Ascending aorta (tissue), 2 donors: ENCODE results near the gene MLYCD. TPM values are rescaled to one million over a fixed set of nuclear protein-coding genes. Genes with fewer than 3 reads are reported as not detected.
A peak's percentile ranks its signal among the peaks of the same experiment; 100 is the strongest.

Experiments
- DNase-seq, 2 donors: peaks; one replicate each; pipeline ENCODE4 v3.0.0-alpha.2; 2019; ENCODE audit warnings: low spot score in 2 of 2
- H3K27ac ChIP-seq, 2 donors: fragments of 200-600 bp; sonication (generic); one replicate each; pipeline ENCODE4 v1.5.1; 2016 to 2017; ENCODE audit warnings: mild to moderate bottlenecking in 1 of 2
- H3K27me3 ChIP-seq: fragments of 200-600 bp; sonication (generic); one replicate; pipeline ENCODE4 v1.5.1; 2017
- H3K36me3 ChIP-seq, 2 donors: fragments of 200-600 bp; sonication (generic); one replicate each; pipeline ENCODE4 v1.5.1; 2016
- H3K4me1 ChIP-seq, 2 donors: fragments of 200-600 bp; sonication (generic); one replicate each; pipeline ENCODE4 v1.5.1; 2016 to 2017; ENCODE audit warnings: mild to moderate bottlenecking in 1 of 2
- H3K4me3 ChIP-seq, 2 donors: fragments of 200-600 bp; sonication (generic); one replicate each; pipeline ENCODE4 v1.5.1; 2016 to 2017; ENCODE audit warnings: mild to moderate bottlenecking in 1 of 2
- H3K9me3 ChIP-seq, 2 donors: fragments of 200-600 bp; sonication (generic); one replicate each; pipeline ENCODE4 v1.5.1; 2016
- CTCF ChIP-seq, 3 experiments: fragments of 200-600 bp in 2 of 3; fragments of 450-650 bp in 1 of 3; sonication (generic) in 2 of 3; IDR thresholded peaks; one replicate each; pipeline ENCODE4 v1.5.1; 2016 to 2019; ENCODE audit warnings: antibody characterized with exemption in 3 of 3, mild to moderate bottlenecking in 1 of 3, moderate library complexity in 1 of 3
- intact Hi-C: fragments of 100-400 bp; cut with DNase I; formaldehyde crosslinking; loops from one replicate; pipeline ENCODE4 v1.15.1; 2023
- total RNA-seq: library from RNA; depleted of rRNA; stranded (reverse); fragments of >200 nt; gene quantifications from one replicate; pipeline ENCODE4 v1.1.0, GENCODE V29; 2016

The MLYCD gene
- total RNA-seq, 1 donor from 2014 or later: 13.4 TPM

- no peak for TF ChIP-seq CTCF (IDR thresholded peaks at IDR 0.05)
- Histone ChIP-seq H3K4me1 (peaks cover 4 to 10% of the 10 kb centered on the region in 2 donors), H3K27ac (no peak overlapping the region), H3K9me3 (no peaks in the 10 kb centered on the region), H3K36me3 (peaks cover 28 to 56% of the 10 kb centered on the region in 2 donors), H3K27me3 (no peaks in the 10 kb centered on the region), H3K4me3 (no peak overlapping the region)
- DNase-seq: no peak
- intact Hi-C loops: loop anchor here (10.0 kb wide), 1 partner anchor 244 kb away; no protein-coding TSS in a partner anchor
These were observed 60.1 kb downstream of the MLYCD start for GRCh38 chr16:83958846-83959565.

- DNase-seq: no peak
- no peak overlapping the region for H3K4me3 ChIP-seq
- no peak for TF ChIP-seq CTCF (IDR thresholded peaks at IDR 0.05)
- no peaks in the 10 kb centered on the region for H3K9me3 ChIP-seq
- no peaks in the 10 kb centered on the region for H3K27me3 ChIP-seq
- H3K36me3 ChIP-seq: peaks cover 28 to 56% of the 10 kb centered on the region in 2 donors
- H3K27ac ChIP-seq: no peak overlapping the region
- intact Hi-C loops: loop anchor here (10.0 kb wide), 1 partner anchor 245 kb away; no protein-coding TSS in a partner anchor
- peaks cover 1 to 6% of the 10 kb centered on the region in 2 donors for H3K4me1 ChIP-seq
These were observed 60.9 kb downstream of the MLYCD start for GRCh38 chr16:83959656-83960434.

- no peaks in the 10 kb centered on the region for H3K27me3 ChIP-seq
- intact Hi-C loops: no loop called here
- no peak overlapping the region for H3K4me3 ChIP-seq
- no peak for TF ChIP-seq CTCF (IDR thresholded peaks at IDR 0.05)
- DNase-seq: no peak
- H3K9me3 ChIP-seq: no peaks in the 10 kb centered on the region
- H3K4me1 ChIP-seq: no peaks in the 10 kb centered on the region
- H3K27ac ChIP-seq: no peak overlapping the region
- peaks cover 32 to 62% of the 10 kb centered on the region in 2 donors for H3K36me3 ChIP-seq
These were observed 61.8 kb downstream of the MLYCD start for GRCh38 chr16:83960521-83961249.

- DNase-seq: no peak
- Histone ChIP-seq H3K4me3 (no peak overlapping the region), H3K27me3 (no peaks in the 10 kb centered on the region), H3K4me1 (no peaks in the 10 kb centered on the region), H3K27ac (no peak overlapping the region), H3K36me3 (peaks cover 36 to 68% of the 10 kb centered on the region in 2 donors), H3K9me3 (no peaks in the 10 kb centered on the region)
- TF ChIP-seq CTCF (IDR thresholded peaks at IDR 0.05): no peak
- intact Hi-C loops: no loop called here
These were observed 62.7 kb downstream of the MLYCD start for GRCh38 chr16:83961591-83961990.

- peak in 1 of 2 donors; percentile 75 for DNase-seq
- peak overlapping the region; percentile 61 to 71 for H3K27ac ChIP-seq
- H3K9me3 ChIP-seq: no peaks in the 10 kb centered on the region
- H3K4me1 ChIP-seq: peaks cover 0 to 3% of the 10 kb centered on the region in 2 donors
- TF ChIP-seq CTCF (IDR thresholded peaks at IDR 0.05): no peak
- intact Hi-C loops: no loop called here
- H3K4me3 ChIP-seq: no peak overlapping the region
- H3K36me3 ChIP-seq: peaks cover 36 to 59% of the 10 kb centered on the region in 2 donors
- no peaks in the 10 kb centered on the region for H3K27me3 ChIP-seq
These were observed 64.6 kb downstream of the MLYCD start for GRCh38 chr16:83963277-83964119.
